NCI-H1694 (cell line): ENCODE results near the gene CRIP1.

Experiments
- DNase-seq: peaks from one replicate; lab custom pipeline; 2025; lab: John Stamatoyannopoulos, UW

CRIP1 gene

GRCh38 chr14:105492971-105493871, 6.5 kb downstream of the CRIP1 start:
- DNase-seq = no peak

DNA sequence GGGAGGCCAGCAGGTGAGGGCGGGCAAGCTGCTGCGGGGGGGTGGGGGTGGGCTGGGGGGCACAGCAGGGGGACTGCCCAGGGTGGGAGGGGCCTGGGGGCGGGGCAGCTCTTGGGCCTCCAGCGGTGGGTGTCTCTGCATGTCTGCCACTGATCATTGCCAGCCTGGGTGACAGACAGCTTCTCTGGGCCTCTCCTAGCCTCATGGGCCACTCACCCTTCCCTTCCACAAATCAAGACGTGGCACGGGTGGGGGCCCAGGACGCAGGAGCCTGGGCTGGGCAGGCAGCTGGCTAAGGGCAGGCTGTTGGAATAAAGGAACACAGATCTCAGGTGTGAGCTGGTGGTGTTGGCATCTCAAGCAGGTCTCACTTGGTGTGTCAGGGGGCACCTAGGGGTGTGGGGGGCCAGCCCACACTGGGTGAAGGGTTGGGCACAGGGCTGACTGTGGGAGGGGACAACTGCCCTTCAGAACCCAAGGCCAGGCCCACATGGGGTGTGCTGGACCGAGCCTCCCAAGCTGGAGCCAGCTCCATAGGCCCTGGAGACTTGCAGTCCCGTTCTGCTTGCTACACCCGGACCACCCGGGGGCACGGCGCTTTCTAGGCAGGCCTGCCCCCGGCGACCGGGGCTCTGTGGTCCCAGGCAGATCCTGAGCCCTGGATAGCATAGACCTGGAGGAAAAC, 7.4 kb downstream of the CRIP1 start:
- no peak for DNase-seq

GRCh38 chr14:105494606-105494929, 7.9 kb downstream of the CRIP1 start:
- DNase-seq = no peak

- no peak for DNase-seq
These were observed 8.7 kb downstream of the CRIP1 start for GRCh38 chr14:105495101-105495989.

- no peak for DNase-seq
These were observed 9.5 kb downstream of the CRIP1 start for GRCh38 chr14:105495990-105496830.

- DNase-seq = no peak
These were observed 10.3 kb downstream of the CRIP1 start for GRCh38 chr14:105496831-105497591.

DNA sequence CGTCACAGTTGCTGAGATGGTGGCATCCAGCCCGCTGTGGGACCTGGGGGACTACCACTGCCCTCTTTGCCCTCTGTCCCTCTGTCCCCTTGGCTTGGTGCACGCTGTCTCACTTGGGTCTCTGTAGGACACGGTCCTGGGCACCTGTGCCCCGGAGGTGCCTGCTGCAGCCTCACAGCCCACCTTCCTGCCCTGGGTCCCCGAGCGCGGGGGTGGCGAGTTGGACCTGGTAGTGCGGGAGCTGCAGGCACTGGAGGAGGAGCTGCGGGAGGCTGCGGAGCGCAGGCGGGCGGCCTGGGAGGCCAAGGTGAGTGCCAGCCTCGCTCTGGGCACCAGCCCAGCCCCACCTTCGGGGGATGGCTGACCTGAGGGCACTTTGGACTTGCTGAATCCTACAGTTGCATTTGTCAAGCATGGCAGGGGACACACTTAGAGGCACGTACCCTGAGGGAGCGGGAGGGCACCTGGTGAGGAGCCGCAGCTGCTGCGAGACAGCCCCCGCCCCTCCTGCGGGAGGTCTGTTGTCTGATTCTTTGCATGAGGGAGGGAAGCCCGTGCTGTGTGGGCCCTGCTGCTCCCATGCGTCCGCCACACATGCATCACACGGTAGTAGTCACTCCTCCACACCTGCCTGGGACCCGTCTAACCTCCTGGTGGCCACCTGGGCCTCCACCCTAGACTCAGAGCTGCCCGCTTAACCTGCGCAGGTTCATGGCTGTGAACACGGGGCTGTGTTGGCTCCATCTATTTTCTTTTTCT, 11.2 kb downstream of the CRIP1 start:
- no peak for DNase-seq

DNA sequence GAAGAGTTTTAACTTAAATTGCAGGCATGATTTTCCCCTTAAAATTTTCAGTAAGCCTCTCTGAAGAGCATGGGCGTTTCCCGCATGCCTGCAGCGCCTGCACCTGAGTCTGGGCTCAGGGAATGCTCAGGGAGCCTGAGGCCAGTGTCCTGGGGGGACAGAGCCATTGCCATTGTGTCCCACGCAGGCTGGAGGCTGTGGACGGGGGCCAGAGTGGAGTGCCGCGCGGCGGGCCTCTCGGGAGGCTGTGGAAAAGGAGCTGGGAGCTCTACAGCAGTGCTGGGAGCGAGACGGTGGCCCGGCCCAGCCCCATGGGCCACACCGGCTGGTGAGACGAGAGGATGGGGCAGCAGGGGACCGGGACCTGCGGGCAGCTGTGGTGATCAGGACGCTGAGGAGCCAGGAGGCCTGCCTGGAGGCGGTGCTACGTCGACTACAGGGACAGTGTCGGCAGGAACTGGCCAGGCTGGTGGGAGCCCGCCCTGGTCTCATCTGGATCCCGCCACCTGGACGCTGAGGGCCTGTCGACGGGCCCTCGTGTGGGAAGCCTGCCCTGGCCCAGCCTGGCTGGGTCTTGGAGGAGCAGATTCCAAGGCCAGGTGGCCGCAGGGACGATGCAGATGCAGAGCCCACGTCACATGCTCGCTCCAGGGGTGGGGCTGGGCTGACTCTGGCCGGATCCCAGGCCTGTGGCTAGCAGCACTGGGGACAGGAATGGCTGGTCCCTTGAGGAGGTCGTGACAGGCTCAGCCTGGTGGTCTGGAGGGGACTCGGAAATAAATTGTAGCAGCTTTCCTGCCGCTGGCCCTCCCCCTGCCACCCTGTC, 12.0 kb downstream of the CRIP1 start:
- no peak for DNase-seq

DNA sequence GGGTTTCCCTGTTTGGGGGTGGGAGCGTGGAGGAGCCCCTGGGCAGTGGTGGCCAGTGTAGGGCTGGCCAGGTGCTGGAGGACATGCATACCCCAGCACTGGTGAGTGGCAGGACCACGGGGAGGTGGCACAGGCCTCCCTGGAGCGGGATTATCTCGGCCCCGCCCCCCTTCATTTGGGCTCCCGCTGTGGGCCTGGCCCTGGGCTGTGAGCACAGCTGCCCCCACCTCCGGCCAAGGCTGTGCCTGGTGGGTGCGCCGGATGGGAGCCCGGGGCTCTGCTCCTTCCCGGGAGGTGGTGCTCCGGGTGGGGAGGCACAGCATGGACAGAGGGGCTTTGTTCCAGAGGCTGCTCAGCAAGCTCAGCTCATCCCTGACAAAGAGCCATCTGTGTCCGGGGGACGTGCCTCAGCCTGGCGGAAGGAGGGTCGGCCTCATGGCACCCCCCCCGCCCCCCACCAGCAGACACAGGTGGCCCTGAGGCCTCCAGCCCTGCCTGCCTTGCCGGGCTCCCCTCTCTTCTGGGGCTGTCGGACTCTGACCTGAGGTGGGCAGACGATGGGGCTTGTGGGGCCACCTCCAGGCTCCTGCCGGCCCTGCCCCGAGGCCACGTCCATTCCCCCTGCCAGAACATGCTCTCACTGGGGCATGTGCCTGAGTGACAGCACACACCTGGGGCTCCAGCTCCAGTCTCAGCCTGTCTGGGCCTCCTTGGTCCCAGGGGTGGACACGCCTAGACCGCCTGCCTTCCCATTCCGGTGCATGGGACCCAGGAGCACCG, 12.8 kb downstream of the CRIP1 start:
- no peak for DNase-seq

DNA sequence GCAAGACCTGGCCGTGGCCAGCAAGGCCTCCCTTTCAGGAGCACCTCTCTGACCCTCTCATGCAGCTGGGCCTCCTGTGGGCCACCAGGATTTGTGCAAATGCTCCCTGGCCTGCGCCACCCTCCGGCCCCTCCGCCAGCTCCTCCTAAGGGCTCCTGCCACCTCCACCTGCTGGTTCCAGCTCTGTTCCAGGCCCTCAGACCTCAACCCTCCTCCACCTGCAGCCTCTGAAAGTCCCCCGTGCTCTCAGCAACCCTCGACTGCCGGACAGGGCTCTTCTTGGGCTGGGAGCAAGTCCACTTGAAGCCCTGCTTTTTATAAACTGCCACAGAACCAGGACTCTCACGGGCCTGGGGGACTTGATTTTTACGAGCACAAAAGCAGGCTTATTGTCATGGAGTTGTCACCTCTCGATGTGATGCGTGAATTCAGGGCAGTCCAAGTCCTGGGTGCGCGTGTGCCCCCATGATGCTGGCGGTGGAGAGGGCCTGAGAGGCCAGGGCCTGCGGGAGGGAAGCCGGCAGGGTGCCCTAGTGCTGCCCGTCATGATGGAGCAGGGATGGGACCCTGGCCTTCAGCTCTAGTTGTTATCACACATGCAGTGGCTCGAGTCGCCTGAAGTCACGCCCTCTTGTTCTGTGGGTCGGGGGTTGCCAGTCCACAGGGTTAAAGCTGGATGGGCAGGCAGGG, 13.5 kb downstream of the CRIP1 start:
- no peak for DNase-seq

DNA sequence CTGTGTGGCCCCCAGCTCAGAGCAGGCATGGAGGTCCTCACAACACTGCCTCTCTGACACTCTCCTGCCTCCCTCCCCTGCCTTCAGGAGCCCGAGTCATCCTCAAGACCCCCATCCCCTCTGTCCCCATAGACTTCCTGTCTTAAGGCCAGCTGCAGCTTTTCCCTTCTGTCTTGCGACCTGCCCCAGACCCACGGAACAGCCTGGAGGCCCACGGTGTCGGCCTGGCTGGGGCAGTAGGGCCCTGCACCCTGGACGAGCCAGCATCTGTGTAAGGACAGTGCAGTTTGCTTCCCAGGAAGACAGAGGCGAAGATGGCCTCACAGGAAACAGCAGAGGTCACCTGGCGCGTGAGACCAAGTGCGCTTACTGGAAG, 14.0 kb downstream of the CRIP1 start:
- DNase-seq = no peak

DNA sequence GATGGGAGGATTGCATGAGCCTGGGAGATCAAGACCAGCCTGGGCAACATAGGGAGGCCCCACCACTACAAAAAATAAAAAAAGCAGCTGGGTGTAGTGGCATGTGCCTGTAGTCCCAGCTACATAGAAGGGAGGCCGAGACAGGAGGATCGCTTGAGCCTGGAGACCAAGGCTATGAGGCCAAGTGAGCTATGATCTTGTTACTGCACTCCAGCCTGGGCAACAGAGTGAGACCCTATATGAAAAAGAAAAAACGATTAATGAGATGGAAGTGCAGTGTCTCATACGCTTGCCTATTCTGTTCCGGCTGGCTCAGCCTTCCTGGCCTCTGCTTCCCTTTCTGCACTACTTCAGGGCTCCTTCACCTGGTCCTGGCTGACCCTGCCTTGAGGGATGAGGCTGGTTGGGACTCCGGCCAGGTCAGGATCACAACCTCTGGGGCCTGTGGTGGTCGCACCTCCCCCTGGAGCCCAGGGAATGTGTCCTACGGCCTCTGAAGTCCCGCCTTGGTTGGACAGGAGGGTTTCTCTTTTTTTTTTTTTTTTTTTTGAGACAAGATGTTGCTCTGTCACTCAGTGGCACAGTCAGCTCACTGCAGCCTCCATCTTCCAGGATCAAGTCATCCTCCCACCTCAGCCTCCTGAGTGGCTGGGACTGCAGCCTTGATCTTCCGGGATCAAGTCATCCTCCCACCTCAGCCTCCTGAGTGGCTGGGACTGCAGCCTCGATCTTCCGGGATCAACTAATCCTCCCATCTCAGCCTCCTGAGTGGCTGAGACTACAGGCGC, 15.0 kb downstream of the CRIP1 start:
- no peak for DNase-seq

- no peak for DNase-seq
These were observed 16.0 kb downstream of the CRIP1 start for GRCh38 chr14:105502446-105503295.

- DNase-seq = no peak
These were observed 16.6 kb downstream of the CRIP1 start for GRCh38 chr14:105503296-105503640.

GRCh38 chr14:105503935-105504692, 17.4 kb downstream of the CRIP1 start:
- DNase-seq = no peak
